H1 (cell line): ENCODE measurements around the gene SEMA3G. TPM values are rescaled to one million over a fixed set of nuclear protein-coding genes. Genes with fewer than 3 reads are reported as not detected.

ENCODE experiments used
- CTCF ChIA-PET: fragments of 300-600 bp; sonication (Branson Sonifier 250); formaldehyde crosslinking; loops from one replicate; lab custom pipeline; 2021; ENCODE audit not compliant: partially characterized antibody; lab: Charles Lee
- POLR2A ChIA-PET: fragments of 300-600 bp; sonication (Branson Sonifier 250); formaldehyde crosslinking; loops from one replicate; lab custom pipeline; 2021; ENCODE audit warnings: inconsistent platforms; ENCODE audit not compliant: partially characterized antibody; lab: Charles Lee
- DNase-seq, 2 experiments: peaks; one replicate each; pipeline versions ENCODE4 v3.0.0 to v3.0.0-alpha.2; 2010 to 2022; ENCODE audit warnings: low spot score in 2 of 2, low read depth in 1 of 2, mixed read lengths in 1 of 2
- FAIRE-seq: peaks from 2 replicates; lab custom pipeline; 2011; peaks lifted over from hg19 to GRCh38; lab: Jason Lieb, UNC
- H2AFZ ChIP-seq: 2 replicates; pipeline ENCODE4 v1.8.1; 2012; ENCODE audit warnings: low read length, inconsistent platforms
- H2AK5ac ChIP-seq: 2 replicates; pipeline ENCODE4 v1.6.1; 2013; ENCODE audit warnings: low read depth, low read length
- H2BK120ac ChIP-seq: replicated peaks from 2 replicates; pipeline ENCODE3; 2013; ENCODE audit warnings: low read depth, low read length, inconsistent platforms
- H2BK12ac ChIP-seq: 2 replicates; pipeline ENCODE4 v1.6.1; 2013; ENCODE audit warnings: low read depth, low read length
- H2BK15ac ChIP-seq: 2 replicates; pipeline ENCODE4 v1.6.1; 2013; ENCODE audit warnings: low read length
- H2BK20ac ChIP-seq: 2 replicates; pipeline ENCODE4 v1.6.1; 2013; ENCODE audit warnings: low read length
- H2BK5ac ChIP-seq: 2 replicates; pipeline ENCODE4 v1.6.1; 2013; ENCODE audit warnings: low read depth, low read length
- H3K14ac ChIP-seq: 2 replicates; pipeline ENCODE4 v1.6.1; 2013; ENCODE audit warnings: inconsistent platforms; ENCODE audit not compliant: insufficient read length
- H3K18ac ChIP-seq: 2 replicates; pipeline ENCODE4 v1.6.1; 2013; ENCODE audit warnings: low read length; ENCODE audit errors: extremely low read depth
- H3K23ac ChIP-seq: 2 replicates; pipeline ENCODE4 v1.6.1; 2013; ENCODE audit warnings: inconsistent platforms; ENCODE audit not compliant: insufficient read length
- H3K23me2 ChIP-seq: 2 replicates; pipeline ENCODE4 v1.6.1; 2013; ENCODE audit warnings: low read depth, low read length
- H3K27ac ChIP-seq: 2 replicates; pipeline ENCODE4 v1.6.1; 2011; ENCODE audit warnings: low read depth, low read length, inconsistent platforms
- H3K27me3 ChIP-seq, 4 experiments: replicated peaks in 1 of 4; 1 replicate in 1 of 4; 2 replicates in 3 of 4; pipeline versions ENCODE4 v1.6.1 to v1.8.1; 2011 to 2013; ENCODE audit warnings: low read length in 3 of 4, mild to moderate bottlenecking in 3 of 4, inconsistent platforms in 2 of 4, mixed read lengths in 2 of 4, moderate library complexity in 1 of 4; ENCODE audit not compliant: control insufficient read depth in 3 of 4, insufficient read depth in 3 of 4; ENCODE audit errors: extremely low read depth in 1 of 4
- H3K36me3 ChIP-seq, 4 experiments: 2 replicates each; pipeline versions ENCODE4 v1.6.1 to v1.8.1; 2011 to 2013; ENCODE audit warnings: mild to moderate bottlenecking in 4 of 4, low read length in 3 of 4, moderate library complexity in 2 of 4, control low read depth in 1 of 4, inconsistent platforms in 1 of 4; ENCODE audit not compliant: insufficient read depth in 4 of 4, control insufficient read depth in 2 of 4
- H3K4ac ChIP-seq: replicated peaks from 2 replicates; pipeline ENCODE3; 2013; ENCODE audit warnings: low read length, low read depth, mixed read lengths, inconsistent platforms; ENCODE audit not compliant: insufficient read length
- H3K4me1 ChIP-seq, 4 experiments: replicated peaks in 1 of 4; 1 replicate in 1 of 4; 2 replicates in 3 of 4; pipeline versions ENCODE4 v1.6.1 to v1.8.1; 2011 to 2013; ENCODE audit warnings: low read length in 3 of 4, inconsistent platforms in 2 of 4, mixed read lengths in 1 of 4; ENCODE audit not compliant: insufficient read depth in 4 of 4, control insufficient read depth in 3 of 4
- H3K4me2 ChIP-seq, 2 experiments: 2 replicates each; pipeline versions ENCODE4 v1.6.1 to v1.8.1; 2011 to 2013; ENCODE audit warnings: low read depth in 2 of 2, low read length in 2 of 2, control low read depth in 1 of 2, inconsistent platforms in 1 of 2, mild to moderate bottlenecking in 1 of 2; ENCODE audit not compliant: insufficient read depth in 1 of 2
- H3K4me3 ChIP-seq, 4 experiments: fragments of 200-600, 300-600 bp in 1 of 4; sonication (generic), shearing (Covaris generic), sonication (Bioruptor Twin) in 1 of 4; 2 replicates each; pipeline versions ENCODE4 v1.5.1 to v1.8.1; 2011 to 2016; ENCODE audit warnings: low read length in 4 of 4, low read depth in 3 of 4, control low read depth in 2 of 4, inconsistent platforms in 2 of 4, mild to moderate bottlenecking in 2 of 4, mixed read lengths in 1 of 4, moderate library complexity in 1 of 4; ENCODE audit not compliant: insufficient read depth in 2 of 4; ENCODE audit errors: extremely low read depth in 1 of 4
- H3K56ac ChIP-seq: replicated peaks from 2 replicates; pipeline ENCODE3; 2013; ENCODE audit warnings: low read depth, mild to moderate bottlenecking, mixed read lengths, low read length, inconsistent platforms; ENCODE audit not compliant: insufficient read length
- H3K79me1 ChIP-seq: 2 replicates; pipeline ENCODE4 v1.6.1; 2013; ENCODE audit warnings: low read depth, low read length, control low read depth
- H3K79me2 ChIP-seq, 2 experiments: 2 replicates each; pipeline versions ENCODE4 v1.6.1 to v1.8.1; 2012 to 2013; ENCODE audit warnings: low read length in 2 of 2, mild to moderate bottlenecking in 2 of 2, inconsistent platforms in 1 of 2; ENCODE audit not compliant: insufficient read depth in 2 of 2, control insufficient read depth in 1 of 2
- H3K9ac ChIP-seq, 4 experiments: replicated peaks in 1 of 4; 1 replicate in 1 of 4; 2 replicates in 3 of 4; pipeline versions ENCODE4 v1.6.1 to v1.8.1; 2011 to 2013; ENCODE audit warnings: low read depth in 3 of 4, low read length in 3 of 4, control low read depth in 2 of 4, mild to moderate bottlenecking in 2 of 4, moderate library complexity in 2 of 4, inconsistent platforms in 1 of 4; ENCODE audit errors: extremely low read depth in 1 of 4
- H3K9me3 ChIP-seq, 2 experiments: 2 replicates each; pipeline versions ENCODE4 v1.6.1 to v1.8.1; 2012 to 2013; ENCODE audit warnings: mild to moderate bottlenecking in 2 of 2, moderate library complexity in 2 of 2, control low read depth in 1 of 2, inconsistent platforms in 1 of 2, low read depth in 1 of 2, low read length in 1 of 2, mixed read lengths in 1 of 2; ENCODE audit not compliant: insufficient read depth in 2 of 2
- H4K20me1 ChIP-seq, 2 experiments: replicated peaks in 1 of 2; 2 replicates each; pipeline versions ENCODE3 to v1.8.1; 2011 to 2013; ENCODE audit warnings: inconsistent platforms in 2 of 2, low read length in 2 of 2, mild to moderate bottlenecking in 1 of 2; ENCODE audit not compliant: insufficient read depth in 2 of 2, control insufficient read depth in 1 of 2
- H4K5ac ChIP-seq: 2 replicates; pipeline ENCODE4 v1.6.1; 2013; ENCODE audit warnings: low read length, low read depth, mixed read lengths, inconsistent platforms; ENCODE audit not compliant: insufficient read length
- H4K8ac ChIP-seq: 2 replicates; pipeline ENCODE4 v1.8.0; 2013; ENCODE audit warnings: mild to moderate bottlenecking, moderate library complexity, low read length, inconsistent platforms; ENCODE audit not compliant: insufficient read depth; ENCODE audit errors: extremely low read depth
- H4K91ac ChIP-seq: replicated peaks from 2 replicates; pipeline ENCODE3; 2013; ENCODE audit warnings: low read length, mixed read lengths, inconsistent platforms; ENCODE audit not compliant: insufficient read length
- CHD2 ChIP-seq: IDR thresholded peaks from 2 replicates; pipeline ENCODE4 v1.6.1; 2012; ENCODE audit warnings: low read length, improper control_type of control experiment
- EP300 ChIP-seq, 2 experiments: IDR thresholded peaks; 1 replicate in 1 of 2; 2 replicates in 1 of 2; pipeline ENCODE4 v1.6.1; 2011 to 2012; ENCODE audit warnings: low read depth in 2 of 2, low read length in 2 of 2, mild to moderate bottlenecking in 2 of 2, borderline replicate concordance in 1 of 2, inconsistent platforms in 1 of 2, moderate library complexity in 1 of 2
- FOSL1 ChIP-seq: IDR thresholded peaks from 2 replicates; pipeline ENCODE4 v1.6.1; 2011; ENCODE audit warnings: mild to moderate bottlenecking, low read depth, low read length, moderate library complexity; ENCODE audit not compliant: insufficient read depth
- KDM4A ChIP-seq: IDR thresholded peaks from one replicate; pipeline ENCODE4 v1.7.1; 2012; ENCODE audit warnings: low read depth, mild to moderate bottlenecking, moderate library complexity, low read length, inconsistent platforms; ENCODE audit not compliant: severe bottlenecking
- RAD21 ChIP-seq, 2 experiments: IDR thresholded peaks in 1 of 2; conservative IDR thresholded peaks in 1 of 2; 2 replicates each; pipeline ENCODE4 v1.6.1; 2011; ENCODE audit warnings: low read depth in 2 of 2, low read length in 2 of 2, improper control_type of control experiment in 1 of 2, inconsistent platforms in 1 of 2, mild to moderate bottlenecking in 1 of 2, moderate library complexity in 1 of 2
- SAP30 ChIP-seq: fragments of 300-600 bp; sonication (generic); IDR thresholded peaks from 2 replicates; pipeline ENCODE4 v1.7.1; 2012; ENCODE audit warnings: low read length, moderate library complexity, mild to moderate bottlenecking, inconsistent platforms; ENCODE audit not compliant: insufficient read depth, insufficient replicate concordance
- TAF1 ChIP-seq: IDR thresholded peaks from 2 replicates; pipeline ENCODE4 v1.6.1; 2011; ENCODE audit warnings: mild to moderate bottlenecking, low read depth, low read length
- TAF7 ChIP-seq: optimal IDR thresholded peaks from 2 replicates; pipeline ENCODE3; 2011; ENCODE audit warnings: low read depth, mild to moderate bottlenecking, inconsistent platforms, low read length, moderate library complexity, borderline replicate concordance
- WGBS, 2 experiments: shearing (Covaris generic) in 1 of 2; methylation state at CpG; one replicate each; pipeline versions ENCODE4 v1.1.6 to v1.1.7; 2013 to 2015; ENCODE audit warnings: low lambda C conversion rate in 2 of 2, mixed read lengths in 2 of 2, inconsistent platforms in 1 of 2, low coverage in 1 of 2, missing lambda C conversion rate in 1 of 2; ENCODE audit not compliant: insufficient replicate concordance in 2 of 2, insufficient coverage in 1 of 2, insufficient read length in 1 of 2; ENCODE audit errors: extremely low coverage in 1 of 2, missing lambda C conversion rate in 1 of 2; 5-methylcytosine and 5-hydroxymethylcytosine counted together
- polyA plus RNA-seq, 7 experiments: library from polyadenylated mRNA; depleted of rRNA in 3 of 7; stranded (reverse) in 5 of 7; unstranded in 2 of 7; fragments of >200 nt in 5 of 7; fragments of 200-250 nt in 2 of 7; gene quantifications; 1 replicate in 5 of 7; 2 replicates in 1 of 7; 4 replicates in 1 of 7; pipeline versions ENCODE4 v1.2.1 to v1.2.3, GENCODE V29; 2011 to 2013; ENCODE audit warnings: missing spikeins in 2 of 7, mixed read lengths in 2 of 7
- total RNA-seq: library from RNA; stranded (reverse); fragmentation: NEBNext Ultra II Directional; extraction: Animal tissue kit (Norgen Biotek cat#: 25700); gene quantifications from 2 replicates; pipeline ENCODE4 v1.2.1, GENCODE V29; 2021
- TF ChIP-seq, protein P1 (sequence below): IDR thresholded peaks from 2 replicates; pipeline ENCODE4 v1.6.1; 2012; ENCODE audit warnings: low read length, inconsistent platforms

The SEMA3G gene
- total and polyA plus RNA-seq, 2 of the 8 experiments (the other 6 are each of a cell fraction or from before 2014, with no cell fraction given): 0.95 to 1.5 TPM

DNA sequence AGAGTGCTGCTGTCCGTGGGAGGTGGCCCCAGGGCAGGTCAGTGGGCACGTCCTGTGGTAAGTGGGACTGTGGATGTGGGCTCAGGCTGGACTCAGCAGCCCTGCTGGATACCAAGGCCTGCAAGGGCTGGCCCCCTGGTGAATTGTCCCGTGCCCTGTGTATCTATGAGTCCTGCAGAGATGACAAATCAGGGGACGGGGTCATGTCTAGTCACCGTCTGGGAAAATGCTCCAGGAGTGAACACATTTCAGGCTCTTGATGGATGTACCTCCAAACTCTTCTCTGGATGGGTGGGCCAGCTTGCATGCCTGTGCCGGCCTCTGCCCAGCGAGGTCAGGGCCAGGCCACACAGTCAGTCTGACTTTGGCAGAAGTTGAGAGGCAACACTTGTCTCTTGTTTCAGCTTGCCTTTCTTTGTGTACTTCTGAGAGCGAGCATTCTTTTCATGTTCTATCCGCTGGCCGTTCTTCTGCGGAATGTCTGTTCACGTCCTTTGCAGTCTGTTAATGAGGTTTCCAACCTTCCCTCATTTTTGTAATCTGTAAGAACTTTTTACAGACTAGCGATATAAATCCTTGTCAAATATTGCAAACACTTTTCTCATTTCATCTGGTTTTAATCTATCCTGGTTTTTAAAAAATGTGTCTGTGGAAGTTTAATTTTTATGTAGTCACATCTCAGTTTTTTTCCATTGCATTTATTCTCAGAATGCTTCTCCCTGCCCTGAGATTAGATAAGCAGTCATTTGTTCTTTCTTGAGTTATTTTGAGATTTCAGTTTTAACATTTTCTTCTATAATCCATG lies 38.9 kb upstream of the SEMA3G start:
- H2BK20ac ChIP-seq: no peak overlapping the region
- no peaks in the 10 kb centered on the region for H3K27me3 ChIP-seq
- no peak overlapping the region for H3K4ac ChIP-seq
- no peak overlapping the region for H4K5ac ChIP-seq
- H3K9ac ChIP-seq: no peak overlapping the region
- H2BK120ac ChIP-seq: no peak overlapping the region
- no peak overlapping the region for H3K56ac ChIP-seq
- WGBS, 2 experiments: 97% methylated on average over 13 of the region's 13 CpGs; no CpG with 5 or more reads in 1 of the 2 experiments
- no peaks in the 10 kb centered on the region for H3K4me1 ChIP-seq
- no peaks in the 10 kb centered on the region for H3K9me3 ChIP-seq
- H3K4me2 ChIP-seq: no peak overlapping the region
- H2AFZ ChIP-seq: no peak overlapping the region
- H2BK12ac ChIP-seq: no peak overlapping the region
- no peak overlapping the region for H4K91ac ChIP-seq
- 0 out of 2 replicates have a peak overlapping the region, but pooled peaks have one; percentile 37 for H3K27ac ChIP-seq
- no peak overlapping the region for H3K18ac ChIP-seq
- no peak overlapping the region; the same call in 1 of the 2 replicates for H4K8ac ChIP-seq
- FAIRE-seq (no peak), DNase-seq (no peak)
- peaks cover 2% of the 10 kb centered on the region; the same call in 1 of the 2 replicates for H3K79me1 ChIP-seq
- H3K23me2 ChIP-seq: no peaks in the 10 kb centered on the region
- H4K20me1 ChIP-seq: peaks cover 0 to 16% of the 10 kb centered on the region in 2 experiments
- ChIA-PET POLR2A (interaction anchor here (0.9 to 1.4 kb wide), 2 partner anchors 8 to 28 kb away, joined by 3 read pairs; no protein-coding TSS in a partner anchor), CTCF (interaction anchor here (0.8 to 3.1 kb wide), 8 partner anchors 12 to 128 kb away, joined by 3 to 28 read pairs (median 10); no protein-coding TSS in a partner anchor)
- H3K14ac ChIP-seq: no peak overlapping the region
- H3K36me3 ChIP-seq: peaks cover 27 to 56% (median 40%) of the 10 kb centered on the region in 4 experiments
- H3K23ac ChIP-seq: no peak overlapping the region
- H2BK5ac ChIP-seq: no peak overlapping the region
- no peak overlapping the region for H2AK5ac ChIP-seq
- H3K4me3 ChIP-seq: no peak overlapping the region
- no peak overlapping the region for H2BK15ac ChIP-seq
- no peaks in the 10 kb centered on the region for H3K79me2 ChIP-seq
- TF ChIP-seq EP300 (IDR thresholded peaks at IDR 0.05; ENCODE audit: borderline replicate concordance in 1 of 2, low read depth in 2 of 2, low read length in 2 of 2) (no peak), FOSL1 (no peak), RAD21 (IDR thresholded peaks at IDR 0.05 in 1 of 2, conservative IDR thresholded peaks at IDR 0.05 in 1 of 2; ENCODE audit: low read depth in 2 of 2, low read length in 2 of 2) (no peak), KDM4A (no peak), TAF1 (no peak), CHD2 (no peak), TAF7 (no peak), SAP30 (no peak)
- TF ChIP-seq, protein P1, sequence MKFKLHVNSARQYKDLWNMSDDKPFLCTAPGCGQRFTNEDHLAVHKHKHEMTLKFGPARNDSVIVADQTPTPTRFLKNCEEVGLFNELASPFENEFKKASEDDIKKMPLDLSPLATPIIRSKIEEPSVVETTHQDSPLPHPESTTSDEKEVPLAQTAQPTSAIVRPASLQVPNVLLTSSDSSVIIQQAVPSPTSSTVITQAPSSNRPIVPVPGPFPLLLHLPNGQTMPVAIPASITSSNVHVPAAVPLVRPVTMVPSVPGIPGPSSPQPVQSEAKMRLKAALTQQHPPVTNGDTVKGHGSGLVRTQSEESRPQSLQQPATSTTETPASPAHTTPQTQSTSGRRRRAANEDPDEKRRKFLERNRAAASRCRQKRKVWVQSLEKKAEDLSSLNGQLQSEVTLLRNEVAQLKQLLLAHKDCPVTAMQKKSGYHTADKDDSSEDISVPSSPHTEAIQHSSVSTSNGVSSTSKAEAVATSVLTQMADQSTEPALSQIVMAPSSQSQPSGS: no peak
